DMS 273 (cell line): ENCODE data around the gene NEO1.
A peak's percentile ranks its signal among the peaks of the same experiment; 100 is the strongest.

Experiments used
- DNase-seq: peaks from one replicate; lab custom pipeline; 2025; ENCODE audit not compliant: unreplicated experiment; lab: John Stamatoyannopoulos, UW

The NEO1 gene

GRCh38 chr15:73325191-73325861 lies 273.1 kb downstream of the NEO1 start:
- DNase-seq = peak; percentile 41

GRCh38 chr15:73326157-73326556 lies 273.9 kb downstream of the NEO1 start:
- no peak for DNase-seq

DNA sequence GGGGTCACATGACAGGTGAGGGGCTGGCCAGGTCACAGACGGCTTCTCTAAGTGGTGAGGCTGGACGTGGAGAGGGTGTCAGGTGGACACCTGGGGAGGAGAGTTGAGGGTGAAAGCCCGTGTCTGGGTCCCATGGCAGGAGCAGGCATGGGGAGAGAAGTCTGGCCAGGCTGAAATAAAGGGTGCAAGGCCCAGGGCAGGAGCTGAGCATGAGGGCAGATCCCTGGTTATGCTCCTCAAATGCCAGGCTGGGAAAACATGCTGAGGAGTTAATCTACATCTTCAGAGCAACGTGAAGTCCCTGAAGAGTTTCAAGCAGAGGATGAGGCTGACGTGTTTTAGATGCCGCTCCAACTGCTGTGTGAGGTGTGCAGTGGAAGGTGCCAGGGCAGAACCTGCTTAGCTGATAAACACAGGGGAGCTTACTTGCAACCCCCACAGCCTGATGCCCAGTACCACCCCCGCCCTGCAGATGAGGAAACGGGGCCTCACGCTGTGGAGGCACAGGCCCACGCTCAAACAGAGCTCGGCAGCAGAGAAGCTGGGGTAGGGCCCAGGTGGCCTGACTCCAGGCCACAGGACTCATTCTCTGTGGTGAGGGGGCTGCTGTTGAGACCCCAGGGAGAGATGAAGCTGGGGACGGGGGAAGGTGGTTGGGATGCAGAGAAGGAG lies 276.0 kb downstream of the NEO1 start:
- DNase-seq = no peak

GRCh38 chr15:73328981-73329380 lies 276.7 kb downstream of the NEO1 start:
- no peak for DNase-seq

- no peak for DNase-seq
These were observed 277.4 kb downstream of the NEO1 start for GRCh38 chr15:73329501-73330200.

DNA sequence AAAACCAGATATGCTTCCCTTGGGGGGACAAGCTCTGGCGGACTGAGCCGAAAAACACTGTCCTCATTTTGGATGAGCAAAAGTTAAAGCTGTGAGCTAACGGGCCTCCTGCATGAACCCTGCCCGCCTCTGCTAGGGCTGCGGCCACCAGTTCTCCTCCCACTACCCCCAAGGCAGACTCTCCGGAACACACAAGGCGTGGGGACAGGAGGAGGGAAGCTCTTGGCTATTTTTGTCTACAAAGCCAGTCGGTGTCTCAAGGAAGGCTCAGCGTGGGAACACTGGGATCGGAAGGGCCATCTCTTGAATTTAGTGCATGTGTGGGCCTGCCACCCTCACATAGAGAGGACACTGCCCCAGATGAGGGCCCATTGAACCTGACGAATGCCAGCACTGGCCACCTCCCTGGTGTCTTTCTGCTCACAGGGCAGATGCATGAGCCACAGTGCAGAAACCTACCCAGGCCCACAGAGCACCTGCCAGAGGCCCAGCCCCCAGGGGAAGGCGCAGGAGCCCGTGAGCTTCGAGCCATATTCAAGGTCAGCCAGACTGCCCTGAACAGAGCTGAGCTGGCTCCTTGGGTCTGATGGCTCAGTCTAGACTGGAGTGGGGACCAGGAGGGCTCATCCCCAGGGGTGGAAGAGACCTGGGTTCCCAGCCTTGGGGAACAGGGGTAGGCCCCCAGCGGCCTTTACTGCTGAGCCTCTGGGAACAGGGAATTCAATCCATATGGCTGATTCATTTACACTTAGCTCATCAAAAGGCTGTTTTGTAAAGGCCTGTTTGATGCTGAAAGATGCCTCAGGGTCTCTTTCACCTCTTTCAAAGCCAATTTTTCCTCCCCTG lies 278.2 kb downstream of the NEO1 start:
- no peak for DNase-seq

DNA sequence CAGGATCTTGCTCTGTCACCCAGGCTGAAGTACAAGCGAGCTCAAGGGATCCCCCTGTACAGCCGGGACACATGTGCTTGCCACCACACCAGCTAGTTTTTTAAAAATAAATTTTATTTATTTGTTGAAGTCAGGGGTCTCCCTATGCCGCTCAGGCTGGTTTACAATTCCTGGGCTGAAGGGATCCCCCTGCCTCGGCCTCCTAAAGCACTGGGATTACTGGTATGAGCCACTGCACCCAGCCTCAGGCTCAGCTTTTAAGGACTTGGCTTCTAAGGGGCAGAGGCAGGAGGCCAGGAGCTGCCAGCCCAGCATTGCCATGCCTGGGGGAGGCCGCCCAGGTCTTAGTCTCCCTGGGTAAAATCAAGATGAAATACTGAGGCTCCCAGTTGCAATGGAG lies 279.2 kb downstream of the NEO1 start:
- no peak for DNase-seq

- no peak for DNase-seq
These were observed 280.0 kb downstream of the NEO1 start for GRCh38 chr15:73331991-73332925.

- no peak for DNase-seq
These were observed 280.7 kb downstream of the NEO1 start for GRCh38 chr15:73333001-73333400.

- no peak for DNase-seq
These were observed 281.8 kb downstream of the NEO1 start for GRCh38 chr15:73334086-73334485.

DNA sequence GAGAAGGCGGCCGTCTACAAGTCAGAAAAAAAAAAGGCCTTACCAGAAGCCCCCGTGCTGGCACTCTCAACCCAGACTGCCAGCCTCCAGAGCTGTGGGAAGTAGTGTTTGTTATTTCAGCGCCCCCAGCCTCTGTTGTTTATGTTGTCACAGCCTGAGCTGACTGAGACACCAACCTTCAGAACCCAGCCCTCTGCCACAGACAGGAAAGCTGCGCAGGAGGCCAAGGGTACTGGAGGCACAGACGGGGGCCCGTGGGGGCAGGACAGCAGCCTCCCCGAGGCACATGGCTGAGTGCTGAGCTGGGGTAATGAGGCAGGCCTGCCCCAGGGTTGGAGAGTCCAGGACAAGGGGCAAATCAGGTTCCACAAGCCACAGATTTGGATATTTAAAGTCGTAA lies 282.8 kb downstream of the NEO1 start:
- no peak for DNase-seq

- no peak for DNase-seq
These were observed 283.2 kb downstream of the NEO1 start for GRCh38 chr15:73335471-73335870.

DNA sequence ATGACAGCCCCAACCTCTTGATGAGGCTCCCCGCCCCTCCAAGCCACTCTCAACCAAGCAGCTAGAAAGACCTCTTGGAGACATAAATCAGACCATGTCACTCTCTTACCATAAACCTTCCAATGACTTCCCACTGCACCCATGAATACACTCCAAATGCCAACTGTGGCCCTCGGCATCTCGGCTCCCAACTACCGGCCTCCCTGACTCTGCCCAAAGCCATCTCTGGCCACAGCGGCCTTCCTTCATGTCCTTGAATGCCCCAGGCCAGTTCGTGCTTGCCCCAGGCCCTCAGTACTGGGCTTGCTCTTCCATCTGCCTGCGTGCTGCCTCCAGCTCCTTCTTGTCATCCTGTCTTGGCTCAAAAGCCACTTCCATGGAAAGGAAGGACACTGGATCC lies 284.5 kb downstream of the NEO1 start:
- DNase-seq = no peak

GRCh38 chr15:73337187-73337586 lies 284.9 kb downstream of the NEO1 start:
- no peak for DNase-seq

DNA sequence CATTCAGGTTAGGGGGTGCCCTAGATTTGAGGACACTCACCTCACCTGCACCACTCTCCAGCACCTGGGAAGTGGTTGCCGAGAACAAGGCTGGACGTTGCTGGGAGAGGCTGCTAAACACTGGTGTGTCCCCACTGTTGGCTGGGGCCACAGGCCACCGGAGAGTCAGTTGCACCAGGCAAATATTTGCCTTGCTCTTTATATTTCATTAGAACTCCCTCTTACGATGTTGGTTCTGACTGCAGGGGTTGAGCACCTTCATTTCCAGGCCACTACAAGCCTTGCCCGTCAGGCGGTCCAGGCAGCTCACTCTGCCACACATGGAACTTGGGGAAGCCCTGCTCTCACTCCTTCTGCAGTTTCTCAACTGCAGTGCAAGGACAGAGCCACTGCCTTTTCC lies 285.8 kb downstream of the NEO1 start:
- DNase-seq = no peak

DNA sequence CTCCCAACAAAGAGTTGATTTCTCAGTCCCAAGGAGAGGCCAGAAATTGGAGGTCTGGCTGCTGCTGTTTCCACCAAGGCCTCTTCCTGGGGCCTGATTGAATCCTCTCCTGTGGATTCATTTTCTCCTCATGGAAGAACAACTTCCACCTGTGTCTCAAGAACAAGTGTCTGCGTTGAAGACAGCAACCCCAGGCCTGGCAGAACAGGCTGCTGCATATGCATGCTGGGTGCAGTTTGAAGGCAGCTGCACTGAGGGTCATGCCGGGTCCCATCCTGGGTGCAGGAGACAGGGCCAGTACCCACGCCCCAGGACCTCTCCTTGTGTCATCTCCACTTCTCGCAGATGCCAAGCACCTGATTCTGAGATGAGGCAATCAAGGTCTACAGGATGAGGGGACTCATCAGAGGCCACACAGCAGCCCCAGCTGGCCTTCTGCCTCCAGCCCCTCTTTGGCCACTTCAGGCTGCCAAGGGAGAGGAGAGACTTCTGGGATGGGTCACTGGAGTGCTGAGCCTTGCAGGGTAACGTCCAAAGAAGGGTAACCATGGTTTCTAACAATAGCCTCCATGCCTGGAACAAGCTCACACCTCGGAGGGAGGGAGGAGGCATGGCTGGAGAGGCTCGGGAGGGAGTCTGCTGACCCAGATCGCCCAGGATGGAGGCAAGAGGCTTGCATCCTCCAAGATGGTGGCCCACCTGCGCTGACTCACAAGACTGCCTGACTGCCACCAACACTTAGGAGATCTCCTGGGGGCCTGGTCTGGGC lies 286.5 kb downstream of the NEO1 start:
- no peak for DNase-seq

DNA sequence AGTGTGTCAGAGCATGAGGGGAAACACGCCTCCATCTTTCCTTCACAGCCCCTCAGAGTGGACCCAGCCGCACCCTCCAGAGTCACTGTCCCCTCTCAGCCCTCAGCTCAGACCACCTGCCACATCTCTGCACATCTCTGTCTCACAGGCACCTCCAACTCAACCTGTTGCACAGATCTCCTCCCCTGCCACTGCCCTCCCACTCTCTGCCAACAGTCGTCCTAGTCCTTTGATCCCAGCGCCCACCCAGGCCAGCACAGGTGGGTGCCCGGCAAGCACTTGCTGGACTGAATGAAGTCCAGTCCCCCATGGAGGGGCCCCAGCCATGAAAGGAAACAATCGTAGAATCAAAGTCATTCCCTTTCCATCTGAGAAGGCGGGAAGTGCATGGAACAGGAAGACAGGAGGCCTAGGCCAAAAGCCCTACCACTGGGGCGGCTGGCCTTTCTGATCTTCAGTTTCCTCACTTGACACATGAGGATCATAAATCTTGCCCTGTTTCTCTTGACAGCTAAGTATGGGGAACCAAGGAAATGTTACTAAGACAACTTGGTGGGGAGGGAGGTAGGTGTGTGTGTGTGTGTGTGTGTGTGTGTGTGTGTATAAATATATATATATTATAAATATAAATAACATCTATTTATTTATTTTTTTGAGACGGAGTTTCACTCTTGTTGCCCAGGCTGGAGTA lies 288.4 kb downstream of the NEO1 start:
- no peak for DNase-seq

DNA sequence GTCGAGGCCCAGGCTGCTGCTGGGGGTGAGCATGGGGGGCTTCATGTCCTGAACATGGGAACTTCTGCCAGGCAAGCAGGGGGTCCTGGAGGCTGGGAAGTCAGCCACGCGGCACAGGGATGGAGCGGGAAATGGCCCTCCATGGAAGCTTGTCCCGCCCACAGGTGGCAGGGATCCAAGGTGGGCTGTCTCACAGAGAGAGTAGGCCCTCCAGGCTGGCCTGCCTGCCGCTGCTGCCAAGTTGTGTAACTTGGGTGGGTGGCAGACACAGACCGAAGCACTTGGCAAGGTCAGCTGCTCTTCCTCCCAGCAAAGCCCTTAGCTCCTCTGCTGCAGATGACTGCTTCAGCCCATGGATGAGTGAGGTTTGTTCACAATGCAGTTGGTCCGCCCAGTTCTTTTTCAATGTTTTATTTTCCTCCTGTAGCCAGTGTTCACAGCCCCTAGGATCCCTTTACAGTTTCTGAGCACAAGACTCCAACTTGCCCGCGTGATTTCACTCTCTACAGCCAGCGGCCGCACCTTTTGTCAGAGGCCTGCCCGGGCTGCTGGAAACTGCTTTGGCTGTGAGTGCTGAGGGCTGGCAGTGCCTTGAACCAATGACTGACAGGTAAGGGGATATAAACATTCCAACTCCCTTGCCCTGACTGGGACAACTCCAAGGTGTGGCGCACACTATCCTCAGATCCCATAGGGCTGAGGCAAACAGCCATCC lies 289.8 kb downstream of the NEO1 start:
- peak; percentile 8 for DNase-seq
